ENCODE results near the gene TWIST2.

DNA sequence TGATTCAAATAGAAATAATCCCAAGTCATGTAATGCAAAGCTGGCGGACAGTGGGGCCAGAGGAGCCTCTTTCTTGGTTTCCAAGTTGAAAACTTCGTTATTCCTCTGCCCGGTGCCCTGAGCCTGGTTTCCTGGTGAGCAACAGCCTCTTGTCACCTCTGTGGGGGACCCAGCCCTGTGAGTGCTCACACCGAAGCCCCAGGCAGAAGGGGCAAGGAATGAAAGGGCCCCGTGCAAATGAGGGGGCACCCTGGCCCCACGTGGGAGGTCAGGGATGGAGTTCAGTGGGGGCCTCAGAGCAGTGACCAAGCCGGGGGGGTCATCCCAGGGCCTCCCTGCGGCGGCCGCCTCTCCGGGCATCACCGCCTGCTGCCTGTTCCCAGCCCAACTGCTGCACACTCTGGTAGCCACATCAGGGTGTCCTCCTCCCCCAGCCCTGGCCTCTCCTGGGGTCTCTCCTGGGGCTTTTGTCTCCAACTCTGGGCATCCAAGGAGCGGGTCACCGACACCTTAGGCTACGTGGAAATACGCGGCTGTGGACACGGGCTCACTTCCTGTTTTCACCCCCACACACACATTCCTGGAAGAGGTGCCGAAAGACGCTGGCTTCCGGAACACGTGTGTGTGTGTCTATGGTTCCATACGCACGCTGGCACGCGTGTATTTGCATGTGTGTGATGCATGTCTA, 64.5 kb downstream of the TWIST2 start:
- TF ChIP-seq, protein P1, sequence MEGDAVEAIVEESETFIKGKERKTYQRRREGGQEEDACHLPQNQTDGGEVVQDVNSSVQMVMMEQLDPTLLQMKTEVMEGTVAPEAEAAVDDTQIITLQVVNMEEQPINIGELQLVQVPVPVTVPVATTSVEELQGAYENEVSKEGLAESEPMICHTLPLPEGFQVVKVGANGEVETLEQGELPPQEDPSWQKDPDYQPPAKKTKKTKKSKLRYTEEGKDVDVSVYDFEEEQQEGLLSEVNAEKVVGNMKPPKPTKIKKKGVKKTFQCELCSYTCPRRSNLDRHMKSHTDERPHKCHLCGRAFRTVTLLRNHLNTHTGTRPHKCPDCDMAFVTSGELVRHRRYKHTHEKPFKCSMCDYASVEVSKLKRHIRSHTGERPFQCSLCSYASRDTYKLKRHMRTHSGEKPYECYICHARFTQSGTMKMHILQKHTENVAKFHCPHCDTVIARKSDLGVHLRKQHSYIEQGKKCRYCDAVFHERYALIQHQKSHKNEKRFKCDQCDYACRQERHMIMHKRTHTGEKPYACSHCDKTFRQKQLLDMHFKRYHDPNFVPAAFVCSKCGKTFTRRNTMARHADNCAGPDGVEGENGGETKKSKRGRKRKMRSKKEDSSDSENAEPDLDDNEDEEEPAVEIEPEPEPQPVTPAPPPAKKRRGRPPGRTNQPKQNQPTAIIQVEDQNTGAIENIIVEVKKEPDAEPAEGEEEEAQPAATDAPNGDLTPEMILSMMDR (IDR thresholded peaks at IDR 0.05) = no peak
- no peak for TF ChIP-seq POLR2A (IDR thresholded peaks at IDR 0.05)
